K562 (cell line): ENCODE results near the gene DLX2. TPM values are rescaled to one million over a fixed set of nuclear protein-coding genes. Genes with fewer than 3 reads are reported as not detected.
A peak's percentile ranks its signal among the peaks of the same experiment; 100 is the strongest.

Experiments
- ATF6 ChIP-seq: sonication (generic); formaldehyde crosslinking; IDR thresholded peaks from 2 replicates; pipeline ENCODE4 v1.4.0; 2020; ENCODE audit warnings: mild to moderate bottlenecking, missing genetic modification reagents
- CREBBP ChIP-seq: IDR thresholded peaks from one replicate; pipeline ENCODE4 v1.6.1; 2012; ENCODE audit warnings: low read depth, mild to moderate bottlenecking, control low read depth, inconsistent platforms, low read length
- E2F4 ChIP-seq: sonication (generic); formaldehyde crosslinking; IDR thresholded peaks from 2 replicates; pipeline ENCODE4 v1.8.0; 2022; ENCODE audit warnings: mild to moderate bottlenecking, low read depth, missing genetic modification reagents
- EHMT2 ChIP-seq: fragments of 450-650 bp; IDR thresholded peaks from 2 replicates; pipeline ENCODE4 v1.6.1; 2018; ENCODE audit warnings: antibody characterized with exemption
- FOXA3 ChIP-seq, 2 experiments: fragments of 450-650 bp in 1 of 2; sonication (generic) in 1 of 2; formaldehyde crosslinking; IDR thresholded peaks in 1 of 2; conservative IDR thresholded peaks in 1 of 2; 2 replicates each; pipeline versions ENCODE4 v1.4.0 to v1.8.0; 2020 to 2022; ENCODE audit warnings: mild to moderate bottlenecking in 2 of 2, missing genetic modification reagents in 1 of 2
- HBP1 ChIP-seq: fragments of 450-650 bp; formaldehyde crosslinking; IDR thresholded peaks from 2 replicates; pipeline ENCODE4 v1.4.0; 2022; ENCODE audit warnings: missing genetic modification characterization
- MAFF ChIP-seq: IDR thresholded peaks from 2 replicates; pipeline ENCODE4 v1.6.1; 2012; ENCODE audit warnings: low read length, improper control_type of control experiment
- MTA3 ChIP-seq: fragments of 450-650 bp; formaldehyde crosslinking; IDR thresholded peaks from 2 replicates; pipeline ENCODE4 v1.6.1; 2017; ENCODE audit warnings: mild to moderate bottlenecking, borderline replicate concordance
- NR0B1 ChIP-seq: fragments of 450-650 bp; IDR thresholded peaks from one replicate; pipeline ENCODE4 v1.6.1; 2018; ENCODE audit warnings: mild to moderate bottlenecking, moderate library complexity; ENCODE audit not compliant: partially characterized antibody
- PHB ChIP-seq: fragments of 250-450 bp; sonication (Bioruptor Pico); IDR thresholded peaks from 2 replicates; pipeline ENCODE4 v1.5.0; 2021
- PHB2 ChIP-seq: fragments of 450-650 bp; IDR thresholded peaks from 2 replicates; pipeline ENCODE4 v1.6.1; 2017; ENCODE audit warnings: low read depth
- PTRF ChIP-seq: fragments of 450-650 bp; IDR thresholded peaks from 2 replicates; pipeline ENCODE4 v1.6.1; 2016; ENCODE audit warnings: mild to moderate bottlenecking, missing genetic modification characterization, missing compliant biosample characterization
- RBFOX2 ChIP-seq: fragments of 200-400 bp; formaldehyde crosslinking; IDR thresholded peaks from 2 replicates; pipeline ENCODE4 v1.6.1; 2017; ENCODE audit warnings: low read depth, mild to moderate bottlenecking, low read length, moderate library complexity
- SETDB1 ChIP-seq: IDR thresholded peaks from one replicate; pipeline ENCODE4 v1.6.1; 2012; ENCODE audit warnings: low read length, control low read depth, inconsistent platforms
- SIN3A ChIP-seq, 2 experiments: fragments of 150-350 bp in 1 of 2; IDR thresholded peaks; 2 replicates each; pipeline ENCODE4 v1.6.1; 2011 to 2016; ENCODE audit warnings: borderline replicate concordance in 2 of 2, low read depth in 2 of 2, low read length in 2 of 2, mild to moderate bottlenecking in 2 of 2, moderate library complexity in 2 of 2; ENCODE audit not compliant: control insufficient read depth in 1 of 2
- SRSF9 ChIP-seq: fragments of 200-400 bp; formaldehyde crosslinking; IDR thresholded peaks from 2 replicates; pipeline ENCODE4 v1.6.1; 2017; ENCODE audit warnings: low read depth, low read length, borderline replicate concordance
- TBP ChIP-seq: optimal IDR thresholded peaks from 2 replicates; pipeline ENCODE3; 2011; ENCODE audit warnings: low read depth, low read length, improper control_type of control experiment
- TEAD1 ChIP-seq, 2 experiments: fragments of 450-650 bp in 1 of 2; sonication (generic) in 1 of 2; formaldehyde crosslinking; IDR thresholded peaks; 2 replicates each; pipeline versions ENCODE4 v1.4.0 to v1.8.0; 2020 to 2022; ENCODE audit warnings: mild to moderate bottlenecking in 2 of 2, missing genetic modification reagents in 1 of 2
- TEAD2 ChIP-seq: fragments of 450-650 bp; IDR thresholded peaks from 2 replicates; pipeline ENCODE4 v1.6.1; 2016; ENCODE audit warnings: missing genetic modification characterization, control low read depth, missing compliant biosample characterization
- TRIM28 ChIP-seq: fragments of 450-650 bp; IDR thresholded peaks from 2 replicates; pipeline ENCODE4 v1.6.1; 2017
- XRCC5 ChIP-seq: fragments of 200-400 bp; formaldehyde crosslinking; IDR thresholded peaks from 2 replicates; pipeline ENCODE4 v1.6.1; 2017; ENCODE audit warnings: low read depth, mild to moderate bottlenecking, low read length
- ZBTB7A ChIP-seq: IDR thresholded peaks from 2 replicates; pipeline ENCODE4 v1.6.1; 2011; ENCODE audit warnings: low read depth, mild to moderate bottlenecking, low read length, moderate library complexity, borderline replicate concordance; ENCODE audit not compliant: control insufficient read depth
- ZNF212 ChIP-seq: fragments of 450-650 bp; formaldehyde crosslinking; IDR thresholded peaks from 2 replicates; pipeline ENCODE4 v1.4.0; 2020; ENCODE audit warnings: mild to moderate bottlenecking
- polyA plus RNA-seq, 8 experiments: library from polyadenylated mRNA; depleted of rRNA in 4 of 8; stranded (reverse) in 5 of 8; unstranded in 3 of 8; fragments of >200 nt; fragmentation: Nextera tagmentation in 2 of 8; fragmentation: Illumina TruSeq in 1 of 8; extraction: Ambion mirVana in 2 of 8; extraction: Trizol in 1 of 8; gene quantifications; 2 replicates each; pipeline versions ENCODE4 v1.2.1 to v1.2.3, GENCODE V29; 2011 to 2014; ENCODE audit warnings: inconsistent platforms in 1 of 8, missing spikeins in 1 of 8
- total RNA-seq, 7 experiments: library from RNA; depleted of rRNA in 6 of 7; stranded (reverse); fragments of >200 nt in 6 of 7; fragmentation: Illumina TruSeq in 2 of 7; extraction: Trizol in 2 of 7; gene quantifications; 2 replicates each; pipeline versions ENCODE4 v1.2.1 to v1.2.3, GENCODE V29; 2011 to 2021; ENCODE audit warnings: low replicate concordance in 1 of 7

The DLX2 gene
- total and polyA plus RNA-seq, 9 of the 15 experiments (the other 6 are each of a cell fraction or from before 2014, with no cell fraction given): 0.14 to 4.3 (median 0.86) TPM

- TF ChIP-seq RBFOX2 (peak; percentile 0; the same call in 1 of the 2 replicates), ATF6 (0 out of 2 replicates have a peak, but pooled peaks have one; percentile 74), TRIM28 (no peak), SETDB1 (no peak), FOXA3 (CRISPR knock-in tag; conservative IDR thresholded peaks at IDR 0.05 in 1 of 2, IDR thresholded peaks at IDR 0.05 in 1 of 2) (0 out of 4 replicates have a peak, but pooled peaks of 1 of the 2 experiments have one; percentile 28), CREBBP (no peak), PHB2 (no peak), ZBTB7A (0 out of 2 replicates have a peak, but pooled peaks have one; percentile 13), TEAD1 (CRISPR knock-in tag; IDR thresholded peaks at IDR 0.05) (peak in 1 of 2 experiments; percentile 66; a peak in 1 of 4 replicates), XRCC5 (no peak), PHB (CRISPR knock-in tag) (no peak), E2F4 (CRISPR knock-in tag) (no peak), HBP1 (no peak), ZNF212 (CRISPR knock-in tag) (no peak), MAFF (no peak), SRSF9 (no peak), NR0B1 (no peak), SIN3A (IDR thresholded peaks at IDR 0.05; ENCODE audit: borderline replicate concordance in 2 of 2, control insufficient read depth in 1 of 2, low read depth in 2 of 2, low read length in 2 of 2) (no peak), PTRF (tag) (no peak), TBP (no peak), TEAD2 (no peak), EHMT2 (no peak), MTA3 (0 out of 2 replicates have a peak, but pooled peaks have one; percentile 54)
Measured at GRCh38 chr2:172101821-172102390, 794 bp downstream of the DLX2 start (continued).
